IMR-90 (cell line): ENCODE measurements around the gene ROCK2. TPM values are rescaled to one million over a fixed set of nuclear protein-coding genes. Genes with fewer than 3 reads are reported as not detected.
A peak's percentile ranks its signal among the peaks of the same experiment; 100 is the strongest.

Experiments used
- ATAC-seq: fragments of 200-7000 bp; cut with Tn5 transposase; 2 replicates; pipeline ENCODE4 v1.9.1; 2020; ENCODE audit warnings: low read depth, mild to moderate bottlenecking, moderate library complexity
- BruUV-seq: library from RNA; stranded (reverse); fragments of 400-500 nt; replicated peaks from 2 replicates; lab custom pipeline; 2021; lab: Mats Ljungman, UMichigan
- CTCF ChIA-PET: fragments of 300-600 bp; formaldehyde crosslinking; extraction: SDS; loops from one replicate; lab custom pipeline; 2021; ENCODE audit warnings: antibody characterized with exemption; lab: Yijun Ruan, JAX
- POLR2A ChIA-PET: fragments of 300-600 bp; sonication (Branson Sonifier 250); formaldehyde crosslinking; loops from one replicate; lab custom pipeline; 2022; ENCODE audit warnings: antibody characterized with exemption; ENCODE audit not compliant: unreplicated experiment; lab: Charles Lee
- DNase-seq: peaks from one replicate; pipeline ENCODE4 v3.0.0; 2013
- H2AFZ ChIP-seq: replicated peaks from 2 replicates; pipeline ENCODE3; 2013; ENCODE audit warnings: low read length, mild to moderate bottlenecking; ENCODE audit not compliant: poor library complexity
- H2AK5ac ChIP-seq: 2 replicates; pipeline ENCODE4 v1.6.1; 2013; ENCODE audit warnings: low read depth, low read length, inconsistent platforms
- H2AK9ac ChIP-seq: replicated peaks from 2 replicates; pipeline ENCODE3; 2013; ENCODE audit warnings: mild to moderate bottlenecking, low read depth, low read length, moderate library complexity; ENCODE audit not compliant: poor library complexity
- H2BK120ac ChIP-seq: 2 replicates; pipeline ENCODE4 v1.6.1; 2013; ENCODE audit warnings: low read depth, low read length, inconsistent platforms
- H2BK15ac ChIP-seq: 3 replicates; pipeline ENCODE4 v1.6.1; 2013; ENCODE audit warnings: low read depth, low read length, inconsistent platforms
- H2BK20ac ChIP-seq: 2 replicates; pipeline ENCODE4 v1.6.1; 2013; ENCODE audit warnings: low read depth, mild to moderate bottlenecking, inconsistent platforms, low read length, moderate library complexity
- H2BK5ac ChIP-seq: 2 replicates; pipeline ENCODE4 v1.6.1; 2013; ENCODE audit warnings: mild to moderate bottlenecking, low read depth, low read length, inconsistent platforms; ENCODE audit not compliant: poor library complexity, severe bottlenecking
- H3K14ac ChIP-seq: replicated peaks from 2 replicates; pipeline ENCODE4 v1.6.1; 2013; ENCODE audit warnings: low read depth, low read length, inconsistent platforms
- H3K18ac ChIP-seq: 2 replicates; pipeline ENCODE4 v1.6.1; 2013; ENCODE audit warnings: low read depth, low read length, control low read depth
- H3K23ac ChIP-seq: 2 replicates; pipeline ENCODE4 v1.6.1; 2013; ENCODE audit warnings: low read depth, low read length, inconsistent platforms
- H3K27ac ChIP-seq: 2 replicates; pipeline ENCODE4 v1.5.1; 2013; ENCODE audit warnings: mild to moderate bottlenecking, control low read depth, low read length; ENCODE audit not compliant: insufficient read depth
- H3K27me3 ChIP-seq: 2 replicates; pipeline ENCODE4 v1.6.1; 2013; ENCODE audit warnings: low read length; ENCODE audit not compliant: control insufficient read depth, insufficient read depth
- H3K36me3 ChIP-seq: 2 replicates; pipeline ENCODE4 v1.6.1; 2013; ENCODE audit warnings: low read length, mixed read lengths; ENCODE audit not compliant: control insufficient read depth, insufficient read depth
- H3K4ac ChIP-seq: 2 replicates; pipeline ENCODE4 v1.6.1; 2013; ENCODE audit warnings: low read depth, low read length, inconsistent platforms
- H3K4me1 ChIP-seq: 2 replicates; pipeline ENCODE4 v1.6.1; 2013; ENCODE audit warnings: low read length, mixed read lengths; ENCODE audit not compliant: control insufficient read depth, insufficient read depth
- H3K4me2 ChIP-seq: 2 replicates; pipeline ENCODE4 v1.6.1; 2013; ENCODE audit warnings: low read depth, mild to moderate bottlenecking, control low read depth, low read length, moderate library complexity
- H3K4me3 ChIP-seq: 2 replicates; pipeline ENCODE4 v1.5.1; 2013; ENCODE audit warnings: low read depth, mild to moderate bottlenecking, control low read depth, low read length, moderate library complexity; ENCODE audit not compliant: insufficient read depth
- H3K56ac ChIP-seq: 2 replicates; pipeline ENCODE4 v1.6.1; 2013; ENCODE audit warnings: low read length, inconsistent platforms; ENCODE audit not compliant: insufficient read depth; ENCODE audit errors: extremely low read depth
- H3K79me1 ChIP-seq, 2 experiments: 2 replicates each; pipeline ENCODE4 v1.6.1; 2013; ENCODE audit warnings: low read length in 2 of 2, inconsistent platforms in 1 of 2, low read depth in 1 of 2
- H3K9ac ChIP-seq: 2 replicates; pipeline ENCODE4 v1.6.1; 2013; ENCODE audit warnings: low read depth, low read length, control low read depth
- H3K9me1 ChIP-seq: 2 replicates; pipeline ENCODE4 v1.6.1; 2013; ENCODE audit warnings: low read length, inconsistent platforms; ENCODE audit not compliant: insufficient read depth
- H3K9me3 ChIP-seq: 2 replicates; pipeline ENCODE4 v1.6.1; 2013; ENCODE audit warnings: low read length; ENCODE audit not compliant: control insufficient read depth, insufficient read depth
- H4K20me1 ChIP-seq: 2 replicates; pipeline ENCODE4 v1.6.1; 2013; ENCODE audit warnings: low read length, inconsistent platforms; ENCODE audit not compliant: insufficient read depth
- H4K5ac ChIP-seq: 2 replicates; pipeline ENCODE4 v1.6.1; 2013; ENCODE audit warnings: mild to moderate bottlenecking, low read depth, low read length, control low read depth
- H4K8ac ChIP-seq, 2 experiments: 2 replicates each; pipeline ENCODE4 v1.6.1; 2013; ENCODE audit warnings: low read depth in 2 of 2, low read length in 2 of 2, control low read depth in 1 of 2, inconsistent platforms in 1 of 2
- H4K91ac ChIP-seq: 2 replicates; pipeline ENCODE4 v1.6.1; 2013; ENCODE audit warnings: low read depth, low read length, inconsistent platforms; ENCODE audit not compliant: insufficient read depth
- BHLHE40 ChIP-seq: fragments of 150-350 bp; IDR thresholded peaks from 2 replicates; pipeline ENCODE4 v1.6.1; 2016; ENCODE audit warnings: mild to moderate bottlenecking, low read depth, low read length
- CEBPB ChIP-seq: IDR thresholded peaks from 2 replicates; pipeline ENCODE4 v1.6.1; 2012; ENCODE audit warnings: low read depth, low read length, improper control_type of control experiment
- CHD1 ChIP-seq: IDR thresholded peaks from 2 replicates; pipeline ENCODE4 v1.6.1; 2012; ENCODE audit warnings: low read depth, low read length, improper control_type of control experiment
- CTCF ChIP-seq: conservative IDR thresholded peaks from 2 replicates; pipeline ENCODE4 v1.5.1; 2012; ENCODE audit warnings: mild to moderate bottlenecking, low read depth, low read length, improper control_type of control experiment
- FOS ChIP-seq: fragments of 150-350 bp; IDR thresholded peaks from 2 replicates; pipeline ENCODE4 v1.6.1; 2016; ENCODE audit warnings: low read depth, low read length
- MAFK ChIP-seq: IDR thresholded peaks from 2 replicates; pipeline ENCODE4 v1.6.1; 2012; ENCODE audit warnings: low read depth, low read length, improper control_type of control experiment
- MAZ ChIP-seq: IDR thresholded peaks from 2 replicates; pipeline ENCODE4 v1.6.1; 2012; ENCODE audit warnings: low read depth, mild to moderate bottlenecking, low read length, improper control_type of control experiment, moderate library complexity, borderline replicate concordance
- MXI1 ChIP-seq: IDR thresholded peaks from 2 replicates; pipeline ENCODE4 v1.6.1; 2012; ENCODE audit warnings: low read depth, mild to moderate bottlenecking, low read length, moderate library complexity, borderline replicate concordance
- NFE2L2 ChIP-seq: fragments of 150-350 bp; IDR thresholded peaks from 2 replicates; pipeline ENCODE4 v1.6.1; 2016; ENCODE audit warnings: low read depth, mild to moderate bottlenecking, low read length
- POLR2A ChIP-seq: IDR thresholded peaks from 2 replicates; pipeline ENCODE4 v1.6.1; 2012; ENCODE audit warnings: mild to moderate bottlenecking, low read depth, low read length
- RAD21 ChIP-seq: IDR thresholded peaks from 2 replicates; pipeline ENCODE4 v1.6.1; 2012; ENCODE audit warnings: low read length, improper control_type of control experiment
- RCOR1 ChIP-seq: IDR thresholded peaks from 2 replicates; pipeline ENCODE4 v1.6.1; 2012; ENCODE audit warnings: mild to moderate bottlenecking, low read length, improper control_type of control experiment; ENCODE audit not compliant: insufficient replicate concordance
- RFX5 ChIP-seq: IDR thresholded peaks from 2 replicates; pipeline ENCODE4 v1.8.0; 2012; ENCODE audit warnings: low read depth, mild to moderate bottlenecking, low read length, moderate library complexity
- SMC3 ChIP-seq: fragments of 150-350 bp; IDR thresholded peaks from 2 replicates; pipeline ENCODE4 v1.6.1; 2016; ENCODE audit warnings: low read depth, mild to moderate bottlenecking, antibody characterized with exemption, low read length, moderate library complexity
- USF2 ChIP-seq: fragments of 150-350 bp; IDR thresholded peaks from 2 replicates; pipeline ENCODE4 v1.6.1; 2017; ENCODE audit warnings: mild to moderate bottlenecking, antibody characterized with exemption, low read length, low read depth
- WGBS, 2 experiments: methylation state at CpG; one replicate each; pipeline versions ENCODE4 v1.1.5 to v1.1.7; 2013; ENCODE audit warnings: missing lambda C conversion rate in 2 of 2; ENCODE audit not compliant: insufficient read length in 1 of 2; ENCODE audit errors: extremely low coverage in 2 of 2; 5-methylcytosine and 5-hydroxymethylcytosine counted together
- dilution Hi-C: fragments of 300-500 bp; cut with HindIII; formaldehyde crosslinking; loops from one replicate; pipeline ENCODE4 v1.14.3; 2018; ENCODE audit warnings: low sequenced_read_pairs; ENCODE audit not compliant: unreplicated experiment
- in situ Hi-C: fragments of 300-500 bp; cut with MboI; formaldehyde crosslinking; loops from 3 replicates; pipeline ENCODE4 v1.14.3; 2019; ENCODE audit warnings: low sequenced_read_pairs, inconsistent platforms, mixed read lengths
- intact Hi-C: fragments of 100-400 bp; cut with micrococcal nuclease; formaldehyde crosslinking; loops from 2 replicates; pipeline ENCODE4 v1.10.0; 2022
- polyA plus RNA-seq, 3 experiments: library from polyadenylated mRNA; depleted of rRNA; stranded (reverse); fragments of >200 nt; gene quantifications; 2 replicates each; pipeline ENCODE4 v1.2.3, GENCODE V29; 2012; ENCODE audit warnings: low replicate concordance in 1 of 3
- total RNA-seq: library from RNA; depleted of rRNA; stranded (reverse); fragments of >200 nt; gene quantifications from 2 replicates; pipeline ENCODE4 v1.2.3, GENCODE V29; 2012

The ROCK2 gene
- total and polyA plus RNA-seq, 2 of the 4 experiments (the other 2 are of a cell fraction): 9.0 to 28.3 TPM

- WGBS, 2 experiments: 95% methylated on average over 7 of the region's 17 CpGs; no CpG with 5 or more reads in 1 of the 2 experiments
- Histone ChIP-seq H3K27me3 (no peaks in the 10 kb centered on the region), H2AFZ (no peak overlapping the region), H2BK15ac (peak overlapping the region; percentile 36; the same call in 1 of the 3 replicates), H3K18ac (no peak overlapping the region; the same call in 1 of the 2 replicates), H3K27ac (no peak overlapping the region), H2BK20ac (peak overlapping the region; percentile 41), H3K56ac (no peak overlapping the region), H3K14ac (no peak overlapping the region), H3K9ac (no peak overlapping the region), H2BK5ac (no peak overlapping the region), H3K9me1 (peaks cover 24% of the 10 kb centered on the region; the same call in 1 of the 2 replicates), H4K91ac (peak overlapping the region; percentile 16; the same call in 1 of the 2 replicates), H3K4ac (peak overlapping the region; percentile 46), H3K4me1 (peaks cover 29% of the 10 kb centered on the region), H4K8ac (no peak overlapping the region), H4K5ac (peak overlapping the region; percentile 15; the same call in 1 of the 2 replicates), H3K4me2 (no peak overlapping the region), H3K9me3 (no peaks in the 10 kb centered on the region), H3K4me3 (no peak overlapping the region), H2BK120ac (peak overlapping the region; percentile 46), H4K20me1 (no peaks in the 10 kb centered on the region), H3K36me3 (no peaks in the 10 kb centered on the region), H2AK5ac (peak overlapping the region; percentile 75), H3K79me1 (peaks cover 0 to 16% of the 10 kb centered on the region in 2 experiments; a peak in 1 of 4 replicates), H2AK9ac (no peak overlapping the region), H3K23ac (no peak overlapping the region)
- in situ Hi-C loops (no loop called here), intact Hi-C loops (no loop called here), dilution Hi-C loops (no loop called here)
- POLR2A ChIA-PET: no interaction called here
- DNase-seq (no peak), ATAC-seq (no peak)
- BruUV-seq: no TSS peak
- CTCF ChIA-PET: no interaction called here
- TF ChIP-seq CTCF (no peak), RCOR1 (no peak), RAD21 (no peak), CHD1 (no peak), MAZ (no peak), BHLHE40 (no peak), MAFK (no peak), RFX5 (no peak), MXI1 (no peak), FOS (no peak), SMC3 (no peak), CEBPB (no peak), NFE2L2 (no peak), POLR2A (no peak), USF2 (no peak)
Observed at GRCh38 chr2:11371092-11371937, 26.9 kb upstream of the ROCK2 start.
